Testis (tissue), 2 donors: ENCODE measurements around the gene RDH13.

Experiments used
- POLR2A ChIP-seq: fragments of 450-650 bp; IDR thresholded peaks from one replicate; pipeline ENCODE4 v1.6.1; 2017; ENCODE audit warnings: antibody characterized with exemption, mild to moderate bottlenecking, moderate library complexity
- TF ChIP-seq, protein P1 (sequence below), 3 experiments: fragments of 450-650 bp in 2 of 3; fragments of 200-600 bp in 1 of 3; sonication (generic) in 1 of 3; IDR thresholded peaks; one replicate each; pipeline ENCODE4 v1.5.1; 2016 to 2019; ENCODE audit warnings: antibody characterized with exemption in 3 of 3, mild to moderate bottlenecking in 2 of 3, moderate library complexity in 1 of 3

GRCh38 chr19:55080968-55081769, 18.2 kb upstream of the RDH13 start:
- TF ChIP-seq, protein P1, sequence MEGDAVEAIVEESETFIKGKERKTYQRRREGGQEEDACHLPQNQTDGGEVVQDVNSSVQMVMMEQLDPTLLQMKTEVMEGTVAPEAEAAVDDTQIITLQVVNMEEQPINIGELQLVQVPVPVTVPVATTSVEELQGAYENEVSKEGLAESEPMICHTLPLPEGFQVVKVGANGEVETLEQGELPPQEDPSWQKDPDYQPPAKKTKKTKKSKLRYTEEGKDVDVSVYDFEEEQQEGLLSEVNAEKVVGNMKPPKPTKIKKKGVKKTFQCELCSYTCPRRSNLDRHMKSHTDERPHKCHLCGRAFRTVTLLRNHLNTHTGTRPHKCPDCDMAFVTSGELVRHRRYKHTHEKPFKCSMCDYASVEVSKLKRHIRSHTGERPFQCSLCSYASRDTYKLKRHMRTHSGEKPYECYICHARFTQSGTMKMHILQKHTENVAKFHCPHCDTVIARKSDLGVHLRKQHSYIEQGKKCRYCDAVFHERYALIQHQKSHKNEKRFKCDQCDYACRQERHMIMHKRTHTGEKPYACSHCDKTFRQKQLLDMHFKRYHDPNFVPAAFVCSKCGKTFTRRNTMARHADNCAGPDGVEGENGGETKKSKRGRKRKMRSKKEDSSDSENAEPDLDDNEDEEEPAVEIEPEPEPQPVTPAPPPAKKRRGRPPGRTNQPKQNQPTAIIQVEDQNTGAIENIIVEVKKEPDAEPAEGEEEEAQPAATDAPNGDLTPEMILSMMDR (IDR thresholded peaks at IDR 0.05) = no peak
- TF ChIP-seq POLR2A = no peak
